ENCODE results near the gene GNG4. TPM values are rescaled to one million over a fixed set of nuclear protein-coding genes. Genes with fewer than 3 reads are reported as not detected.

GNG4 gene
- total RNA-seq, 2 donors from 2014 or later = 13.5 to 14.2 TPM

- H3K4me1 Mint-ChIP-seq = no peaks in the 10 kb centered on the region
- Histone ChIP-seq H3K4me1 (ENCODE audit: control insufficient read depth, insufficient read depth, low read length) (no peaks in the 10 kb centered on the region), H3K9me3 (ENCODE audit: control insufficient read depth, low read length) (peaks cover 3% of the 10 kb centered on the region), H3K9ac (ENCODE audit: extremely low read depth, low read length, poor library complexity, severe bottlenecking) (no peak overlapping the region), H3K36me3 (ENCODE audit: control insufficient read depth, insufficient read depth, low read length) (no peaks in the 10 kb centered on the region), H3K4me3 (ENCODE audit: low read length) (no peak overlapping the region), H3K27me3 (ENCODE audit: control insufficient read depth, insufficient read depth, low read length, poor library complexity, severe bottlenecking) (no peaks in the 10 kb centered on the region), H3K27ac (ENCODE audit: low read depth, low read length) (no peak overlapping the region)
- 92 to 93% methylated on average over 8 to 10 of the region's 10 CpGs for WGBS, 2 experiments (ENCODE audit: insufficient coverage in 1 of 2, insufficient read length in 1 of 2)
- TF ChIP-seq, protein P1, sequence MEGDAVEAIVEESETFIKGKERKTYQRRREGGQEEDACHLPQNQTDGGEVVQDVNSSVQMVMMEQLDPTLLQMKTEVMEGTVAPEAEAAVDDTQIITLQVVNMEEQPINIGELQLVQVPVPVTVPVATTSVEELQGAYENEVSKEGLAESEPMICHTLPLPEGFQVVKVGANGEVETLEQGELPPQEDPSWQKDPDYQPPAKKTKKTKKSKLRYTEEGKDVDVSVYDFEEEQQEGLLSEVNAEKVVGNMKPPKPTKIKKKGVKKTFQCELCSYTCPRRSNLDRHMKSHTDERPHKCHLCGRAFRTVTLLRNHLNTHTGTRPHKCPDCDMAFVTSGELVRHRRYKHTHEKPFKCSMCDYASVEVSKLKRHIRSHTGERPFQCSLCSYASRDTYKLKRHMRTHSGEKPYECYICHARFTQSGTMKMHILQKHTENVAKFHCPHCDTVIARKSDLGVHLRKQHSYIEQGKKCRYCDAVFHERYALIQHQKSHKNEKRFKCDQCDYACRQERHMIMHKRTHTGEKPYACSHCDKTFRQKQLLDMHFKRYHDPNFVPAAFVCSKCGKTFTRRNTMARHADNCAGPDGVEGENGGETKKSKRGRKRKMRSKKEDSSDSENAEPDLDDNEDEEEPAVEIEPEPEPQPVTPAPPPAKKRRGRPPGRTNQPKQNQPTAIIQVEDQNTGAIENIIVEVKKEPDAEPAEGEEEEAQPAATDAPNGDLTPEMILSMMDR (conservative IDR thresholded peaks at IDR 0.05) = no peak
- no peak overlapping the region for H3K4me3 Mint-ChIP-seq
- DNase-seq = no peak
- peaks cover 17% of the 10 kb centered on the region for H3K9me3 Mint-ChIP-seq
- H3K27me3 Mint-ChIP-seq (ENCODE audit: insufficient read depth) = no peaks in the 10 kb centered on the region
- H3K27ac Mint-ChIP-seq = no peak overlapping the region
- H3K36me3 Mint-ChIP-seq (ENCODE audit: low read depth) = peaks cover 27% of the 10 kb centered on the region
Observed at GRCh38 chr1:235582130-235582529, 67.5 kb downstream of the GNG4 start.

DNA sequence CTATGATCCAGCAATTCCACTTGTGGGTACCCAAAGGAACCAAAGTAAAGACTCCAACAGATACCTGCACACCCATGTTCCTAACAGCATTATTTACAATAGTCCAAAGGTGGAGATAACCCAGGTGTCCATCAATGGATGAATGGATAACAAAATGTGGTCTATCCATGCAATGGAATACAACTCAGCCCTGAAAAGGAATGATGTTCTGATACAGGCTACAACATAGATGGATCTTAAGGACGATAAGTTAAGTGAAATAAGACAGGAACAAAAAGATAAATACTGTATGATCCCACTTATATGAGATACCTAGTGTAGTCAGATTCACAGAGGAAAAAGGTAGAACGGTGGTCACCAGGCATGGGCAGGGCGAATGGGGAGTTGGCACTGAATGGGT lies 69.7 kb downstream of the GNG4 start:
- H3K27ac Mint-ChIP-seq = no peak overlapping the region
- no peak overlapping the region for H3K27ac ChIP-seq (ENCODE audit: low read depth, low read length)
- H3K36me3 ChIP-seq (ENCODE audit: control insufficient read depth, insufficient read depth, low read length) = no peaks in the 10 kb centered on the region
- TF ChIP-seq, protein P1 (conservative IDR thresholded peaks at IDR 0.05) = no peak
- H3K27me3 ChIP-seq (ENCODE audit: control insufficient read depth, insufficient read depth, low read length, poor library complexity, severe bottlenecking) = no peaks in the 10 kb centered on the region
- WGBS, 2 experiments (ENCODE audit: insufficient coverage in 1 of 2, insufficient read length in 1 of 2) = 92 to 100% methylated on average over 1 to 3 of the region's 3 CpGs
- H3K9me3 ChIP-seq (ENCODE audit: control insufficient read depth, low read length) = peaks cover 3% of the 10 kb centered on the region
- H3K4me3 Mint-ChIP-seq = no peak overlapping the region
- H3K27me3 Mint-ChIP-seq (ENCODE audit: insufficient read depth) = no peaks in the 10 kb centered on the region
- no peak overlapping the region for H3K4me3 ChIP-seq (ENCODE audit: low read length)
- H3K9me3 Mint-ChIP-seq = peaks cover 14% of the 10 kb centered on the region
- peaks cover 6% of the 10 kb centered on the region for H3K4me1 Mint-ChIP-seq
- H3K9ac ChIP-seq (ENCODE audit: extremely low read depth, low read length, poor library complexity, severe bottlenecking) = no peak overlapping the region
- peaks cover 20% of the 10 kb centered on the region for H3K36me3 Mint-ChIP-seq (ENCODE audit: low read depth)
- DNase-seq = no peak
- H3K4me1 ChIP-seq (ENCODE audit: control insufficient read depth, insufficient read depth, low read length) = no peaks in the 10 kb centered on the region

- Mint-ChIP-seq H3K36me3 (ENCODE audit: low read depth) (peaks cover 13% of the 10 kb centered on the region), H3K4me1 (peaks cover 6% of the 10 kb centered on the region), H3K9me3 (peaks cover 7% of the 10 kb centered on the region), H3K4me3 (no peak overlapping the region), H3K27me3 (ENCODE audit: insufficient read depth) (no peaks in the 10 kb centered on the region), H3K27ac (no peak overlapping the region)
- Histone ChIP-seq H3K27ac (ENCODE audit: low read depth, low read length) (no peak overlapping the region), H3K4me1 (ENCODE audit: control insufficient read depth, insufficient read depth, low read length) (no peaks in the 10 kb centered on the region), H3K36me3 (ENCODE audit: control insufficient read depth, insufficient read depth, low read length) (no peaks in the 10 kb centered on the region), H3K9me3 (ENCODE audit: control insufficient read depth, low read length) (peaks cover 3% of the 10 kb centered on the region), H3K9ac (ENCODE audit: extremely low read depth, low read length, poor library complexity, severe bottlenecking) (no peak overlapping the region), H3K4me3 (ENCODE audit: low read length) (no peak overlapping the region), H3K27me3 (ENCODE audit: control insufficient read depth, insufficient read depth, low read length, poor library complexity, severe bottlenecking) (no peaks in the 10 kb centered on the region)
- DNase-seq = no peak
- TF ChIP-seq, protein P1 (conservative IDR thresholded peaks at IDR 0.05) = no peak
- WGBS, 2 experiments (ENCODE audit: insufficient coverage in 1 of 2, insufficient read length in 1 of 2) = 94% methylated on average over 6 of the region's 6 CpGs
Observed at GRCh38 chr1:235575597-235575996, 74.0 kb downstream of the GNG4 start.
